Measurements from ENCODE around the gene TM9SF2.

The TM9SF2 gene

DNA sequence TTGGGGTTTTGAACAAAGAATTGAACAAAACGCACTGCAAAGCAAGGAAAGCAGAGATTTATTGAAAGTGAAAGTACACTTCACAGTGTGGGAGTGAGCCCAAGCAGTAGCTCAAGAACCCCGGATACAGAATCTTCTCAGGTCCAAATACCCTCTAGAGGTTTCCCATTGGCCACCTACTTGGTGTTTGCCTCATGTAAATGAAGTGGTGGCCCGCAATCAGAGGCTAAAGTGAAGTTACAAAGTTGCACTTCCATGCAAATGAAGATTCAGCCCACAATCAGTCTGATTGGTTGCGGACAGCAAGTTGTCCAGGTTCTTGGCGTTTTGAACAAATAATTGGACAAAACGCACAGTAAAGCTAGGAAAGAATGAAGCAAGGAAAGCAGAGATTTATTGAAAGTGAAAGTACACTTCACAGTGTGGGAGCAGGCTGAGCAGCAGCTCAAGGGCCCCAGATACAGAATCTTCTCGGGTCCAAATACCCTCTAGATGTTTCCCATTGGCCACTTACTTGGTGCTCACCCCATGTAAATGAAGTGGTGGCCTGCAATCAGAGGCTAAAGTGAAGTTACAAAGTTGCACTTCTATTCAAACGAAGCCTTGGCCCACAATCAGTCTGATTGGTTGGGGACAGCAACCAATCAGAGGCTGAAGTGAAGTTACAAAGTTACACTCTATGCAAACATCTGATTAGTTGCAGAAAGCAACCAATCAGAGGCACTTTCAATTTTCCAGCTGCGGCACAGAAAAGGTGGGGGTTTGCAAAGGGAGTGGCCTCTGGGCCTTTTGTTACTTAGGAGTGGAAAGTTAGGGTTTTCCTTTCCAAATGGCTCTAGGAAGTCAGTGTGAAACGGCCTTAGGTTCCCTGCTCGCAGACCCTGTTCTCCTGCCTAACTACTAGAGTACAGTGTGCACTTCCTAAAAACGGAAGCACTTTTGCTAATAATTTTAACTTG is 4.8 kb upstream of the TM9SF2 start:
- peak; percentile 56 for DNase-seq

- peak; percentile 90 for DNase-seq
Measured at GRCh38 chr13:99498171-99499161, 2.8 kb upstream of the TM9SF2 start.

GRCh38 chr13:99500839-99501183 is 461 bp upstream of the TM9SF2 start:
- DNase-seq, result no peak

GRCh38 chr13:99501848-99502301 is 603 bp downstream of the TM9SF2 start:
- DNase-seq, result no peak

GRCh38 chr13:99505814-99506269 is 4.6 kb downstream of the TM9SF2 start:
- no peak for DNase-seq

DNA sequence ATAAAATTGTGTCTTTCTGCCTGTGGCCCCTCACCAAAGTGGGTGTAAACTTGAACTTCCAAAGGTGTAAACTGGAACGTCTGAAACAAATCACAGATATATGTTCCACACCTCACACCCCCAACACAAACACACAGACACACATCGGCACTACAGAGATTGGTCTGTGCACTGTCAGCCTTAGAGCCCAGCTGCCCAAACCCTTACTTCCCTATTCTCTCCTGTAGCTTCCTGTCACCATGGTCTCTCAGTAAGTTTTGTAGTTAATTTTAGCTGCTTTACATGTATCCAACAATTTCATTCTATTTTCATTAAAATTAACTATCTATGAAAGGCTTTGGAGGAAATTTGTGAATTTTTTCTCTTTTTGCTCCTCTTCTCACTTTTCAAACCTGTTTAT is 5.4 kb downstream of the TM9SF2 start:
- DNase-seq, result no peak

DNA sequence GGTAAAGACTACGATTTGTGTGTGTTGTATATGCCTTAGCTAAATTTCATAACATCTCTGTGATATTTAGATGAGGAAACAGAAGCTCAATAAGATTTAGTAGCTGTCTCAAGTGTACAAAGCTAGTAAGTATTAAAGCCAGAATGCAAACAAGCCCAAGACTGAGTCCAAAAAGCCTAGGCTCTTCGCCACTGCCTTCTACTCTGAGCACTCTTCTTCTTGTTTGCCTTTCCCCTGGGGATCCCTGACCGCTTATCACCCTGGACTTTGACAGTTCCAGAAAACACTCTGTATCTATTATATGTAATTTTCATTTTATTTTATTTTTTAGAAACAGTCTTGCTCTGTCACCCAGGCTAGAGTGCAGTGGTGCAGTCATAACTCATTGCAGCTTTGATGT is 5.8 kb downstream of the TM9SF2 start:
- DNase-seq, result no peak

- DNase-seq, result no peak
Measured at GRCh38 chr13:99507551-99507950, 6.3 kb downstream of the TM9SF2 start.

GRCh38 chr13:99507986-99508385 is 6.7 kb downstream of the TM9SF2 start:
- no peak for DNase-seq

GRCh38 chr13:99509479-99509878 is 8.2 kb downstream of the TM9SF2 start:
- no peak for DNase-seq

DNA sequence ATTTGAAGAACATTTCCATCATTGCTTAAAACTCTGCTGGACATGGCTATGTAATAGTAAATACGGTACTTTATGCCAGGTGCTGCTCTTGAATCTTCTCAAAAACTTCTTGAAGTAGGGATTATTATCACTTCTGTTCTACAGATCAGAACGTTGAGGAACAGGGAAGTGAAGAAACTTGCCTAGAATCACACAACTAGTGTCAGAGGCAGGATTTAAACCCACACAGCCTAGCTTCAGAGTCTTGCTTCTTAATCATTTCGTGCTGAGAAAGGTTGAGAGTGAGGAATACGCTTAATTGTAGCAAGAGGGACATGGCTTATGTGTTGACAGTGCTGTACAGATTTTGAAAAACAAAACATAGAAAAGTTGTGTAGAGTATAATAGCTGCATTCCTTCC is 13.5 kb downstream of the TM9SF2 start:
- DNase-seq, result no peak

DNA sequence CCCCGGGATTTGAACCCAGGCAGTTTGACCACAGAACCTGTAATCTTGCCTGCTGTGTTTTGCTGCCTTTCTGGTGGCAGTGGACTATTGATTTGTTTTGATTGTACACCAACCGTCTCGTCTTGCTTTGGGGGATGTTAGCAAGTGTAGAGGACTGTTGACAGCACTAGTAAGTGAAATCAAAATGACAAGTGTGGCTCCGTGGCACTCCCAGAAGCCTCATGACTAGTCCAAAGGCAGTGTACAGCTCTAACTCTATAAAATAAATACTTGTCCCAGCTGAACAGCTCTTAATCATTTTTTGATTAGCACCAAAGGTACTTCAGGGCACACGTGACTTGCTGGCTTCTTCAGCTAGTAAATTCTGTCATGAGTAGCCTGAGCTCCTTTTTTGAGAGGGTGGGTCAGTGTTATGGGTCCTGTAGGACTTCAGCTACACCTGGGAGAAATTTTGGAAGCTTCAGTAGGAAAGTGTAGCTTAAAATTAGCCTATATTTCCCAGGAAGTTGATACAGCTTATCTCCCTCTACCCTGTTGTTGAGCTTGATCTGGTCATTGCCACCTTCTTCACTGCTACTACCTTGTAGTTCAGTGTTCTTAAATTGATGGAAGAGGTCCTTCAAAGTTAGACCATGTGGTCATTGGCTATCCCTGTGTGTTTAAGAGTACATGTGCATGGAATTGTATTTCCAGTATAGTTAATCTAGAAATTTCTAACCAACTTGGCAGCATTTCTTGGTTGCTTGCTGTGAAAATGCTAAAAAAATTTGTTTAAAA is 15.1 kb downstream of the TM9SF2 start:
- DNase-seq, result no peak

GRCh38 chr13:99517577-99517976 is 16.3 kb downstream of the TM9SF2 start:
- DNase-seq, result no peak

DNA sequence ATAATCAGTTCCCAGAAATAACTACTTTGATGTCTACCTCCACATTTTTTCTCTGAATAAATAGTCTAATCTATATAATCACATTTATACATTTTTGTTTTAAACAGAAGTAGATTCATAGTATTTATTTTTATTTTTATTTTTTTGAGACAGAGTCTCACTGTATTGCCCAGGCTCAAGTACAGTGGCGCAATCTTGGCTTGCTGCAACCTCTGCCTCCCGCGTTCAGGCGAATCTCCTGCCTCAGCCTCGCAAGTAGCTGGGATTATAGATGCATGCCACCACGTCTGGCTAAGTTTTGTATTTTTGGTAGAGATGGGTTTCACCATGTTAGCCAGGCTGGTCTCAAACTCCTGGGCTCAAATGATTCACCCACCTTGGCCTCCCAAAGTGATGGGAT is 16.7 kb downstream of the TM9SF2 start:
- no peak for DNase-seq

DNA sequence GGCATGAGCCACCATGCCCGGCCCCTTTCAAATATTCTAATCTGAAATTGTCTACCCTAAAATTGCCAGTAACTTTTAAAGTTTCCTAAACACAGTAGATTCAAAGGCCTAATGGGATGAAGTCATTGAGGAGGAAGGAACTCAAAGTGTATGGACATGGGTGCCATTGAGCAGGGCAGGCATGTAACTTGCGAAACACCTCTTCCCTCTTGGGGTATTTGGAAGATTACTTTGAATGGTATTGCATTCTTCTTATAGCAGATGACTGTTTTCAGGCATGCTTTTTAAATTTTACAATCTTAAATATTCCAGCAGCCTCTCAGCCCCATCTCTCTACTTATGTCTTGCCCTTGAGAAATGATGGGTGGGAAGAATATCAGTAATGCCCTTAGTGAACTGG is 21.0 kb downstream of the TM9SF2 start:
- DNase-seq, result no peak

DNA sequence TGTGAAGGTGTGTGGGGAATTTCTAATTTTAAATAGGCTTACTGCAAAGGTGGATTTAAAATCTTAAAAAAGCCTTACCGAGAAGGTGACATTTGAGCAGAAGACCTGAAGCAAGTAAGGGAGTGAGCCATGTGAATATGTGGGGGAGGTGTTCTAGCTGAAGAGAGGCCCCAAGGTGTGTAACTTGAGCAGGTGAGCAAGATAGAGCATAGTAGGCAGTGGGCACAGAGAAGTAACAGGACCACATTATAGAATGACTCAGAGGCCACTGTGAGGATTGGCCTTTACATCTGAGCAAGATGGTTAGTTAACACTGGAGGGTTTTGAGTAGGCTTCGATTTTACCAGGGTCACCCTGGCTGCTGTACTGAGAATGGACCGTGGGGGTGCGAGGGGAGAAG is 22.6 kb downstream of the TM9SF2 start:
- DNase-seq, result no peak

DNA sequence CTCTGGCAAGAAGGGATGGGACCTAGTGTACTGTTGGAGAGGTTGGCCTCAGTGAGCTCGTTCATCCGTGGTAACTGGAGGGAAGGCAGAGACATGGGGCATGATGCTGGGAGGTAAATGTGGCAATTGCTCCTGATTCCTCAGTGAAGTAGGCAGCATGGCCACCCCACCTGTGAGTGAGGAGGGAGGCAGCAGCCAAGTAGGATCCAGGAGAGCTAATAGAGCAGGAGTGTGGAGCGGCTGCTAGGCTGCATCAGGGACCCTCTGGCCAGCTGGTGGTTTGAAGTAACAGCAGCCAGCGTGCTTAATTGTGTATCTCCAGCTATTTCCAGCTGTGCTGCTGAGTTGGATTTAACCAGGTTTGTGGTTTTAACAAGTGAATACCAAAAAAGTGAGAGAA is 24.7 kb downstream of the TM9SF2 start:
- no peak for DNase-seq

DNA sequence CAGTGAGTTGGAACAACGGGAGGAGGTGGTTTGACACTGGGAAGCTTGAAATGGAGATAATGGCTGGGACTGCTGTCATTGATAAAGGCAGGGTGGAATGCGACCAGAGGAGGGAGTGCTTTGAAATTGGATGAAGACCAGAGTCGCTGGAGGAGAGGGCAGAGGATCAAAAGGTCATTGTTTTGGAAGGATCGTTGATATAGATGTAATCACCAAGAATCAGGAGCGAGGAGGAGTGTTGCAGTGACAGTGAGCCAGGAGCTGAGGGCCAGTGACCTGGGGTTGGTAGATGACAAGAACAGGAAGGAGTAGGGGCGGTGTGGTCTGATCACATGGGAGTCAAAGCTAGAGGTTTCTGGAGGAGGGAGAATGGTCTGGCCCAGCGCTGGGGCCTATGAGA is 25.3 kb downstream of the TM9SF2 start:
- no peak for DNase-seq

GRCh38 chr13:99527301-99527700 is 26.0 kb downstream of the TM9SF2 start:
- no peak for DNase-seq

DNA sequence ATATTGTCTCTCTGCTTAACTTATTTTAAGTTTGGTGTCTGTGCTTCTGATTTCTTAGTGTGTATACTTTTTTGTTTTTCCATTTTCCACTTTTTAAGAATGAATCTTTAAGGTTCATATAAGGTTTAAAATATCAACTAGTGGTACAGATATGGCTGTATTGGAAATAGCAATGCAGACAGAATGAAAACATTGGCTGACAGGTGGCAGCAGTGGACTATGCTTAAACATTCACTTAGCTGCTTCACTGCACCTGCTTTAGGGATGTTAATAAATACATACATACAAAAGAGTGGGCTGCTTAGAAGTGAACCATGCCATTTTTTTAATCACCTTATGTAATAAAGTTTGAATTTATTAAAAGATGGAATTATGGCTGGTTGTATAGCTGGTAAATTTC is 27.3 kb downstream of the TM9SF2 start:
- peak; percentile 19 for DNase-seq

- DNase-seq, result no peak
Measured at GRCh38 chr13:99536023-99536422, 34.8 kb downstream of the TM9SF2 start.

GRCh38 chr13:99540530-99540929 is 39.3 kb downstream of the TM9SF2 start:
- no peak for DNase-seq

All from effector CD4-positive, alpha-beta T cell (primary cell).